Measurements from ENCODE around the gene DNAJC13.
A peak's percentile ranks its signal among the peaks of the same experiment; 100 is the strongest.

Gene DNAJC13

DNA sequence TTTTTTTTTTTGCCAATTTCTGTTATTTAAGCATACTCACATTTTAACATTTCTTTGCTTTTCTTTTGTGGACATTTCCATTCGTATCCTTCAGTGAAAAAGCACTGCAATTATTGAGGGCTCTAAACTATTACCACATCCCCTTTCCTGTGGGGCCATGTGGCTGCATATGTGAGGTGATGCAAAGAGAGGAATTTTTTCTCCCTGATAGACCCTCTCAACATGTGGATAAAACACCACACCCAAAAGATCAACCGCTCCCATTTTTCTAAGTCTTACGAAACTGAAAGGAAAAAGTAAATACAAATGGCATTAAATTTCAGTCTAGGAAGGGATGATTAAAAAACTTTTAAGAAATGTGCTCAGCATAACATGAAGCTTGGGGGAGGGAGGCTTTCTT lies 68.8 kb downstream of the DNAJC13 start:
- DNase-seq (ENCODE audit: low spot score) = peak; percentile 24

DNA sequence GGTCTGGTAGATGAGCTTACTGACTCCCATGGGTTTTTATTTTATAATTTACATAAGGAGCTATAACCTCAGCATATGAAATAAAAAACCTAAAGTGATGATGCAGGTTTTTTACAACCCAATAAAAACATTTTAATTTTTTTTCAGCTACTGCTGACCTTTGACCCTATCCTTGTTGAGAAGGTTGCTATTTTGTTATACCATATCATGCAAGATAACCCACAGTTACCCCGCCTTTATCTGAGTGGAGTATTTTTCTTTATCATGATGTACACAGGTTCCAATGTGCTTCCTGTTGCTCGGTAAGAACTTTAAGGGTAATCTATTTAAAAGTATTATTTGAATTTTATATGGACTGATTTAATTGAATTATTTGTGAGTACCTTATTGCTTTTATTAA lies 70.8 kb downstream of the DNAJC13 start:
- no peak for DNase-seq (ENCODE audit: low spot score)

DNA sequence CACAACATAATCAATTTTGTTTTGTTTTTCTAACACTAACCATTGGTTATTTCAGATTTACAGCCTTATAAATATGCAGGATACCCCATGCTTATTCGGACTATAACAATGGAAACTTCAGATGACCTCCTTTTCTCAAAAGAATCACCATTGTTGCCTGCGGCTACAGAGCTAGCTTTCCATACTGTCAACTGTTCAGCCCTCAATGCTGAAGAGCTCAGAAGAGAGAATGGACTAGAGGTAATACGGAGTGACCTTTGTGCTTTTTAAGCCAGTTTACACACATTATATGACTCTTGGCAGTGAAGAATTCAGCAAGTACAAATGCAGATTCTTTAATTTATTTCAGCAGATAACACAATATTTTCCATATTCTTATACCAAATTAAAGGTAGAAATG lies 81.8 kb downstream of the DNAJC13 start:
- no peak for DNase-seq (ENCODE audit: low spot score)

DNA sequence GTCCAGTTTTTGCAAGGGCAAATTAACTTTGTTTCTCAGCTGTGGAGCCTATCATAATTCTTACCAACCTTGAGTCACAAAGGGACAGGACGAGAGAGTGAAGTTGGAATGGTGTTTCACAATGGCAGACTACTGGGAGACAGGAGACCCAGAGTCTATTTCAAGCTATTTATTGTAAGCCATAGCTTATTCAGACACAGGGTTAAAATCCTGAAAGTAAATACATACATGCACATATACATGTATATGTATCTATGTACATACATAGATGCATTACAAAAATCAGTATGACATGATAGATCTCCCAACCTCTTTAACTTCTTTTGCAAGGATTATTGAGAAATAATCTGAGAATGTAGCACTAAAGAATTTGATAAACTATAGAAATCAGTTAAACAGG lies 86.3 kb downstream of the DNAJC13 start:
- DNase-seq (ENCODE audit: low spot score) = no peak

DNA sequence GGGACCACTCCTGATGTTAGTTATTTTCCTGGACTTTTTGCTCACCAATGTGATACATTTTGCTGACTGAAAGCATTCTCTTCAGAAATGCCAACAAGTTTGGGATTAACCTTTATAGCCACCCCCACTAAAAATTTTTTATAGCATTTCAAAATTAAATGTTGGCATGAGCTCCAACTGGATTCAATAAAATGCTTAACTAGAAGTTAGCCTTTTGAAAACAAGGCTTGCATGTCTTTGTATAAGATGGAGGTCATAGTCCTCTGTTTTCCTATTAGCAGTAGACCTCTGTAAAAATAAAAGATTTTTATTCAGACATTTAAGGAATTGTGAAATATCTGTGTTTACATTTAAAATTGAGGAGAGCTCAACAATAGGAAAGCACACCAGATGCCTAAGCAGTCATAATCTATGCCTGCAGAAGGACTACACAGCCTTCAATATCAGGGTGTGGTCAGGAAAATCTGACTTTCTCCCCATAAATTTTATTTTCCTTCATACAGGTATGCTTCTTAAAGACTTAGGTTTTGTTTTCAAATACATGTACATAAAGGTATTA lies 87.2 kb downstream of the DNAJC13 start:
- no peak for DNase-seq (ENCODE audit: low spot score)

DNA sequence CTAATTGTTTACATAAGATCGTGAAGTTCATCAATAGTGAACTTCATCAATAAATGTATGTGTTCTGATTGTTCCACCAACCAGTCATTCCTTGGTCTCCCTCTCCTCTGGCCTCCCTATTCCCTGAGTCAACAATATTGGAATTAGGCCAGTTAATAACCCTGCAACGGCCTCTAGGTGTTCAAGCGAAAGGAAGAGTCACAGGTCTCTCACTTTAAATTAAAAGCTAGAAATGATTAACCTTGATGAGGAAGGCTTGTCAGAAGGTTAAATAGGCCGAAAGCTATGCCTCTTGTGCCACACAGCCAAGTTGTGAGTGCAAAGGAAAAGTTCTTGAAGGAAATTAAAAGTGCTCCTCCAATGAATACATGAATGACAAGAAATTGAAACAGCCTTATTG lies 90.4 kb downstream of the DNAJC13 start:
- no peak for DNase-seq (ENCODE audit: low spot score)

DNA sequence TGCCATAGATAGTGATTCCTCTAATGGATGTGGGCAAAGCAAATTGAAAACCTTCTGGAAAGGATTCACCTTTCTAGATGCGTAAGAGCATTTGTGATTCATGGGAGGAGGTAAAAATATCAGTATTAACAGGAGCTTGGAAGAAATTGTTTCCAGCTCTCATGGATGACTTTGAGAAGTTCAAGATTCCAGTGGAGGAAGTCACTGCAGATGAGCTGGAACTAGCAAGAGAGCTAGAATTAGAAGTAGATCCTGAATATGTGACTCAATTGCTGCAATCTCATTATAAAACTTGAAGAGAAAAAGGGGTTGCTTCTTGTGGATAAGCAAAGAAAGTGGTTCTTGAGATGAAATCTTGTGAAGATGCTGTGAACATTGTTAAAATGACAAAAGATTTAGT lies 91.8 kb downstream of the DNAJC13 start:
- no peak for DNase-seq (ENCODE audit: low spot score)

DNA sequence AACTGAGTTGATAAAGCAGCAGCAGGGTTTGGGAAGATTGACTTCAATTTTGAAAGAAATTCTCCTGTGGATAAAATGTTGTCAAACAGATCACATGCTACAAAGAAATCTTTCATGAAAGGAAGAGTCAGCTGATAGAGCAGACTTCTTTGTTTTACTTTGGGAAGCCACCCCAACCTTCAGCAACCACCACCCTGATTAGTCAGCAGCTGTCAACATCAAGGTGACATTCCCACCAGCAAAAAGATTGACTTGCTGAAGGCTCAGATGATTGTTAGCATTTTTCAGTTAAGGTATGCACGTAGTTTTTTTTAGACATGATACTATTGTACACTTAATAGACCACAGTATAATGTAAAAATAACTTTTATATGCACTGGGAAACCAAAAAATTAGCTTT lies 92.2 kb downstream of the DNAJC13 start:
- DNase-seq (ENCODE audit: low spot score) = no peak

DNA sequence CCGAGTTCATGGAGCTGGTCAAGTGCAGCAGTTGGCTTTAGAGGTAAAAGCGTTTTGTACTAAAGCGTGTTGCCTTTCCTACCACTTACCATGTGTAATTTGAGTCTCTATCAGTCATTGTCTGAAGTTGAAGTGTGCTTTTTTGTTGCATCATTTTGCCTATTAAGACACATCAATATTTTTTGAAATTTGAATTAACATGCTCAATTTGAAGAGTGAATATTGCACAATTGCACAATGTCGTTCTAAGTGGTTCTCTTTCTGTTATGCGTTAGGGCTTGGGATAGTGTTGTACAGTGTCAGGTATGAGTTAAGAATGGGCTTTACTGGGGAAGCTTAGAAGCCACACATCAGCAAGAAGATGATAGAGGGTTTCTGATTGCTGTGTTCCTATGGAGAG lies 95.8 kb downstream of the DNAJC13 start:
- DNase-seq (ENCODE audit: low spot score) = no peak

DNA sequence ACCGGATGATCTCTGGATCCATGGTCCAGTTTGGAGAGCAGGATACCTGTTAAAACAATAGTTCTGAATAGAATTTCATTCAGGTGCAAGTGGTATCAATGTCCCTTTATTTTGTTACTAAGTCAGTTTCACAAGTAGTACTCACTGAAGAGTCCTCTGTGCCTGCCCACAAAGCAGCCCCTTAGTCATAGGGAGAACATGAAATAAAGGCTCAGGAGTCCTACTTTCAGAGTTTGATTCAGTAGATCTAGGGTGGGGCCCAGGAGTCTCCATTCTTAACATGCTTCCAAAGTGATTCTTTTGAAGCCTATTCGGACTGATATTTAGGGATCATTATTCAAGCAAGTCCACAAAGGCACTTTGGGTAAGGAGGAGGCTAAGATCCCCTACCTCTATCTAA lies 100.0 kb downstream of the DNAJC13 start:
- no peak for DNase-seq (ENCODE audit: low spot score)

DNA sequence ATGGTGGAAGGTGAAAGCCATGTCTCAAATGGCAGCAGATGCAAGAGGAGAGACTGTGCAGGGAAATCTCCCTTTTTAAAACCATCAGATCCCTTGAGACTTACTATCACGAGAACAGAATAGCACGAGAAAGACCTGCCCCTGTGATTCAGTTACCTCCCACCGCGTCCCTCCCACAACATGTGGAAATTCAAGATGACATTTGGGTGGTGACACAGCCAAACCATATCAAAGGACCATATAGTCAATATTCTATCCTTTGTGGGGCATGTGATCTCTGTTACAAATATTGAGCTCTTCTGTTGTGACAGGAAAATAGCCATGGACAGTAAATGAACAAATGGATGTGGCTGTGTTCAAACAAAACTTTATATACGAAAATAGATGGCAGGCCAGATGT lies 102.6 kb downstream of the DNAJC13 start:
- no peak for DNase-seq (ENCODE audit: low spot score)

DNA sequence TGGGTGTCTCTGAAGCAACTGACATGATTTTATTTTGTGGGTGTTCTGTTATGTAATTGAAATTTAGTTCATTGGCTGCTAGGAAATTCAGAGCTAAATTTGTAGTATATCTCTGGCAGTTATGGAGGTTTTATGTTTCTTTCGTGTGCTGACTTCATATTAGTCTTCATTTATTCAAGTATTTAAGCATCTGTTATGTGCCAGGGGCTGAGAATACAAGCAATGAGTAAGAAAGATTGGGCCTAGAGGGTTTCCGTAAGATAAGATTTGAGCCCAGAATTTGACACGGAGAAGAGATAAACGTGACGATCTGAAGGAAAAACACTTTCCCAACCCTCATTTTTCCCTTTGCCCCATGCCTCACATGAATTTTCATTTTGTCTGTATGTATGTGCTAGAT lies 104.6 kb downstream of the DNAJC13 start:
- no peak for DNase-seq (ENCODE audit: low spot score)

DNA sequence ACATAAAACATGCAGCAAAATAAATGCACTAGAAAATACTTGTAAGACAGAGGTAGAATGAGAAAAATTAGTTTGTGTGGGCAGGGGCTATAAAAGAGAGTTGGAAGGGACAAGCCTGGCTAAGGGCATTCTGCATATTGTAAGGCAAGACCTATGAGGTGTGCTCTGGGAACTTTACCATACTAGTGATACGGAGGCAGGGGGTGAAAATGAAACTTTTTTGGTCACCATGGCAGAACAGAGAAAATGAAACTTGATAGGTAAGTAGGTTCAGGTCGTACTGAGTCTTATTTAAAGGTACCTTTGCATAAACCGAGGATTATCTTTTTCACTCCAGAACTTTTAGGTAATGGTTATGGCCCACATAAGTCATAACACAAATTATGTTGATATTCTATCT lies 105.1 kb downstream of the DNAJC13 start:
- no peak for DNase-seq (ENCODE audit: low spot score)

DNA sequence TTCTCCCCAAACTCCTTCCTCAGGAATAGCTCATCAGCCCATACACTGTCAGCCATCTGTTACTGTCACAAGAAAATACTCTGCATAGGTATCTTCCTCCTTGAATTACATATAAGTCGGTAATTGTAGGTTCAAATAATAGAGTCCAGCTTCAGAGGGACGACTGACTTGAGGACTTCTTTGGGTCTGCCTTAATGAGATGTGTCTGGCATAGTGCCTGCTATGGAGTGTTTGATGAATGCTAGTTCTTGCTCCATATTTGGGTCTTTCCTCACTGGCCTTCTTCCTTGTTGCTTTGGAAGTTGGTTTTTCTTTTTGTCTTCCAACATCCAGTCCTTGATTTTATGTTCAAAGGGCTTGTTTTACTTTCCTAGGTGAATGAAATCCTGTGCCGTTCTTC lies 113.3 kb downstream of the DNAJC13 start:
- DNase-seq (ENCODE audit: low spot score) = no peak

DNA sequence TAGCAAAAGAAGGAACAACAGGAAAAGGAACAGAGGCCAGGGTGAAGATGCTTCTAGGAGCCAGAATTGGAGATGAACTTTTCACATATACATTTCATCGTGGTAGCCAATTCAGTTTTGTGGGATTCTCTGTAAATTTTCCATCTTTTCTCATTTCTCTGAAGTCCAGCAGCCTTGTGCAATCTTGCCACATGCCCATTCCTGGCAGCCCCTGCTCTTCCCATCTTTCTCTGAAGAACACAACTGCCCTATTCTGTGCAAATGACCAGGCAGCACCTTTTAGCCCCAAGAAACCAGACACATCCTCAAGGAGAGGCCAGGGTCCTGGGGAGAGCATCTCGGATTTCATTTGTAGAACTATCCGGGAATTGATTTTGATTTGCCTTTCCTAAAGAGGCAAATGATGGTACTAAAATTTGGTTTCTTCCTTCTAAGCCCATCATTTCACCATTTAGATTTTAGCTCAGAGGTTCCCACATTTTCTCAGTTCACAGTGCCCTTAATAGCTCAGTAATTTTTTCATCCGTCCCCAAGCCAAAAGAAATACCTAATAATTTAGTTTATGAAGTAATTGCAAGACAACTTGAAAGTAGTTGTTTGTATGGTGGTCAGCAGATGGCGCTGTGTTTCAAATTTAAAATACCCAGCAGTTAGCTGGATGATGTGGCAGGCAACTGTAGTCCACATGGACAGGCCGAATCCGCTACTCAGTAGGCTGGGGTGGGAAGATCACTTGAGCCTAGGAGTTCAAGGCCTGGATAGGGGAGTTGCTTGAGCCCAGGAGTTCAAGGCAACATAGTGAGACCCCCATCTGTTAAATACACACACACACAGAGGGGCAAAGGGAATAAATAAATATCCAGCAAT lies 118.5 kb downstream of the DNAJC13 start:
- DNase-seq (ENCODE audit: low spot score) = peak; percentile 77

DNA sequence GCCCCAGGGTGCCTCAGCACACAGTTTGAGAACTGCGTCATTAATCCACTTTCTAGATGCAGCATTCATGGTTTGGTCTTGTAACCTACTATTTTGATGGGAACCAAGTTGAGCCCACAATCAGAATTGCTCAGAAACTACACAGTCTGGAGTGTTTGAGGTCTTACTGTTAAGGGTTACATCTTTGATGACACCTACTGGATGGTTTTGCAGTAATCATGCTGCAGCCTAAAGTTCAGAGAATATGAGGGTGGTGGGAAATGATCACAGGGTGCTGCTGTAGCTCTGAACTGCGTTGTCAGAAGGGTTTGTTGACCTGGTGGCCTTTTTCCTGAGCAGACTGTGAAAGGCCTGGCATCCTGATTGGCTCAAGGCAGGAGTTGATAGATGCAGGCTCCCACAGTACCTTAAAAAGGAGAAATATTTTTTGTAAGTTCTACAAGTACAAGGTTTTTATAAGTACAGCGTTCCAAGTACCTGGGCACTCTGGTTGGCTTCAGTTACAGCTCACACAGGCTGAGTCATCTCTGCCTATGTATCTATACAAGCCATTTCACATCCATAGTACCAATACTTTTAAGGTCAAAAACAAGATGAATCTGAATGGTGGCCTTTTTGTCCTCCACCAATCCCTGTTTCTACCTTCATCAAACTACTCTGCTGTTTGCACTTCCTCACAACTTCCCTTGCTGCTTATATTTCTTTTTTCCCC lies 119.3 kb downstream of the DNAJC13 start:
- peak; percentile 14 for DNase-seq (ENCODE audit: low spot score)

DNA sequence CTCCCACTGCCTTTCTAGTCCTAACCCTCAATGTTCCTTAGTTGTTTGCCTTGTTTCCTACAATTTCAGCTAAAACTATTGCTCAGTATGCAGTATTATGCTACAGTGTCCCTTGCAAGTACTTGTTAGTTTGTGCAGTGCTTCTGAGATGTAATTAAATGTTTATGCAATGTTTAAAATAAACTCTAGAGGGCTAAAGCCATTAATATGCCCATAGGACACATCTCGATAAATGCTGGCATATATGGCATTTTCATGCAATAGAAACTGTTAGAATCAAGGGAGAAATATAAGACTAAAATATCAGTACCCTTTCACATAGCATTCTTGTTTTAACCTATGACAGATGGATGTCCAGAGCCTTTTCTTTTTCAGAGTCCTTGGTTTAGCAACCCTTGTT lies 120.0 kb downstream of the DNAJC13 start:
- DNase-seq (ENCODE audit: low spot score) = no peak

DNA sequence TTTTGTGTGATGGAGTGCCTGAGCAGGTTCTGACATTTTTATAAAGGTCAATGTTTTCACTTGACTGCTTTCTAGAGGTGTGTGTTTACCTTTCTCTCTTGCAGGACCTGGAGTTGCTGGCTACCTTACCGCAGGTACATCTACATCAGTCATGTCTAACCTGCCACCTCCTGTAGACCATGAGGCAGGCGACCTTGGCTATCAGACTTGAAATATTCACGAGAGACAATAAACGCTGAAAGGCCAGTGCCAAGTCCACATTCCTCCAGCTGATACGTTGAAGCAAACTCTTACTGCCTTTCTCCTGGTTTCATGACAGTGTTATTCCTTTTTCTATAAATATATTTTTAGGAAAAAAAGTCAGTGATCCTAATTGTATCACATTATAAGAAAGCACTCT lies 120.8 kb downstream of the DNAJC13 start:
- no peak for DNase-seq (ENCODE audit: low spot score)

DNA sequence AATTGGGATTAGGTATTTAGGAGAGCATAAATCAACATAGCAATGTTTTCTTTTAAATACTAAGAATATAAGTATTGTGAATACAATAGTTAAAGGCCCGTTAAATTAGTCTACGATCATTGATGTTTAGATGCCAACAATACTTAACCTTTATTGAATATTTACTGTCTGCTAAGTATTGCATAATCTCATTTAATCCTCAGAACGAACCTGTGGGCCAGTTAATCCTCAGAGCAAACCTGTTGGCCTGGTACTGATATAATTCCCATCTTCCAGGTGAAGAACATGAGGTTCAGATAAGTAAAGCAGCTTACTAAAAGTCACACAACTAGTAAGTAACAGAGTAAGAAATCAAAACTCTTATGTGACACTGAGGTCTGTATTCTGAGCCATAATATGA lies 122.4 kb downstream of the DNAJC13 start:
- DNase-seq (ENCODE audit: low spot score) = no peak

DNA sequence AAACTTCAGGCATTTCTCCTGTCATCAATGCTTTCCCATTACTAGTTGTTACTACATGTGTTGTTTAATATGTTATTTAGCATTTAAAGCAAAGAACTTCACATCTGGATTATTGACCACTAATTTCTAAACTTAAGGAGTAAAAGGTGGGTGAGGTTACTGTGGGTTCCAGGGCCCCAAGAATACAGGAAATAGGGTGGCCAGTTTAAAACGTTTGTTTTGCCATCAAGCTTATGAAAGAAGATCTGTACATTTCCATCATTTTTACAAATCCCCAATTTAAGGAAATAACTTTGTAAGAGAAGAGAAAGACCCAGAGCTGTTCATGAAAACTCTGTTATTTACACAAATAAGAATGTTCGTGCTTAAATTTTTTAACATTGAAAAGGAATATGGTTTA lies 125.3 kb downstream of the DNAJC13 start:
- DNase-seq (ENCODE audit: low spot score) = no peak

DNA sequence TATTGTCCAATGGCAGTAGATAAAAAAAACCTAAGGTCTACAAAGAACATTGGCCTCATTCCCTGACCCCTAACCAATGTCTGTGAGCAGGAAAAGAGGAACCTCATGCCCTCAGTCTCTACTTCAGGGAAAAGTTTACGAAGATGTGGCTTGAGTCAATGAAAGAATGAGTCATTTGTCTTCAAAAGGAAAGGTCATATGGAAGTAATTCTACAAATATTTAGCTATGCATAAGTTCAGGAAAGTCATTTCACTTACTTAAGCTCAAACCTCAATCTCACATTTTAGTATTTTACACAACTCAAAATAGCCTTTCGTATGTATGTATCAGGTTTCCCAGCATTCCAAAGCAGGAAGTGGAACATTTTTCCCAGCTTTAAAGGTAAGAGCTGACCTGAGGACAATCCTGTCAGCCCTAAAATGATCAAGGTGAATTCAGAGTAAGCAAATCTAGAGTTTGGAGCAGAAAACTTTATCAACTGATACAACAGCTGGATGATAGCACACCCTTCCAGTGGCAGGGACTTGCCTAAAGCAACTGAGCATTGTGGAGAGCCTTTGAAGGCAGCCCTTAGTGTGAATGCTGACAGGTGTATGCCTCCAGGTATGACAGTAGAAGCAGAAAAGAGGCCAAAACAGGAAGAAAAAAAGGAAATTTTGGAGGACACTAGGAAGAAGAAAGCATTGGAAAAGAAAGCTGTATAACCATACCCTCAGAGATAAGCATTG lies 125.9 kb downstream of the DNAJC13 start:
- DNase-seq (ENCODE audit: low spot score) = peak; percentile 74

DNA sequence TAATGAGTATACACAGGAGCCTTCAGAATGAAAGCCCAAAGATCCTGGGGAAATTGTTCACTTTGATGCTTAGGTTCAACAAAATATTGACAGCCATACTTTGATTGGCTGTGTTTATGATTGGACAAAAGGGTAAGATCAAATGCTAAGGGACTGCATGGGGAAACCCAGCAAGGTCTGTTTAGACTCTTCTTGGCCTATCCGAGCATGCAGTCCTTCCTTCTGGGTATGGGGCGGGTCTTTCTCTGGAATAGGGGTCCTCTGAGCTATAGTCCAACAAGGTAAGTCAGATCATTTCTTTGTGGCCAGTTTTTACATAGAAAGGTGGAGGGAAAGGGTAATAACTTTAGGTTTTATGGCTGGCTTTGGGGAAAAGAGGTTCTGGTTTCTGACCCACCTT lies 126.8 kb downstream of the DNAJC13 start:
- no peak for DNase-seq (ENCODE audit: low spot score)

DNA sequence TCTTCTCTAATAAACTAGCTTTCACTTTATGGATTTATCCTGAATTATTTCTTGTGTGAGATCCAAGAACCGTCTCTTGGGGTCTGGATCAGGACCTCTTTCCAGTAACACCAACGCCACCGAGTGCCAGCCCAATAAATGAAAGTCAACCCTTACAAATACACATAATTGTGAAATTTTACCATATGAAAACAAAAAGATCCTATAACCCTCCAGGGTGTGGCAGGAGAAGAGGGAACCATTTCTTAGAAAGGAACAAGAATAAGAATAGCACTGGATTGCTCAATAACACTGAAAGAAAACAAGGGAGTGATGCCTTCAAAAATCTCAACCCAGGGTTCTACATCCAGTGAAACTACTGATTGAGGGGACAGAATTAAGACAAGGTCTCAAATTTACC lies 128.2 kb downstream of the DNAJC13 start:
- peak; percentile 23 for DNase-seq (ENCODE audit: low spot score)

Data from GM03348 (cell line).